Rectal smooth muscle tissue (tissue), 1 donor: Measurements from ENCODE around the gene DUSP11.
"Not testable (repeated sequence)": the region's sequence is repeated elsewhere in the genome, so short reads cannot be mapped to it uniquely, and the experiment has no call there.

Experiments
- H3K27ac ChIP-seq: one replicate; pipeline ENCODE4 v1.7.0; 2013; ENCODE audit warnings: low read depth, low read length, inconsistent platforms
- H3K27me3 ChIP-seq: one replicate; pipeline ENCODE4 v1.7.0; 2013; ENCODE audit warnings: low read length; ENCODE audit not compliant: control insufficient read depth, insufficient read depth
- H3K36me3 ChIP-seq: one replicate; pipeline ENCODE4 v1.7.0; 2013; ENCODE audit warnings: low read length; ENCODE audit not compliant: control insufficient read depth, insufficient read depth
- H3K4me1 ChIP-seq: one replicate; pipeline ENCODE4 v1.7.0; 2013; ENCODE audit warnings: low read length; ENCODE audit not compliant: control insufficient read depth, insufficient read depth
- H3K4me3 ChIP-seq: one replicate; pipeline ENCODE4 v1.7.0; 2013; ENCODE audit warnings: low read length
- H3K9ac ChIP-seq: one replicate; pipeline ENCODE4 v1.7.0; 2013; ENCODE audit warnings: low read length

Gene DUSP11

GRCh38 chr2:73818296-73818695 lies 38.4 kb upstream of the DUSP11 start:
- no peak overlapping the region for H3K9ac ChIP-seq
- no peaks in the 10 kb centered on the region for H3K27me3 ChIP-seq
- H3K27ac ChIP-seq: no peak overlapping the region
- H3K4me1 ChIP-seq: no peaks in the 10 kb centered on the region
- H3K4me3 ChIP-seq: no peak overlapping the region
- H3K36me3 ChIP-seq: no peaks in the 10 kb centered on the region

- Histone ChIP-seq H3K27me3 (no peaks in the 10 kb centered on the region), H3K36me3 (no peaks in the 10 kb centered on the region), H3K4me1 (no peaks in the 10 kb centered on the region), H3K9ac (no peak overlapping the region), H3K4me3 (no peak overlapping the region), H3K27ac (no peak overlapping the region)
Measured at GRCh38 chr2:73812635-73813034, 32.7 kb upstream of the DUSP11 start.

- Histone ChIP-seq H3K27me3 (no peaks in the 10 kb centered on the region), H3K36me3 (no peaks in the 10 kb centered on the region), H3K4me1 (no peaks in the 10 kb centered on the region), H3K4me3 (no peak overlapping the region), H3K9ac (no peak overlapping the region), H3K27ac (no peak overlapping the region)
Measured at GRCh38 chr2:73811878-73812277, 32.0 kb upstream of the DUSP11 start.

- not testable (repeated sequence) for H3K4me1 ChIP-seq, H3K36me3 ChIP-seq, H3K4me3 ChIP-seq, H3K27ac ChIP-seq, H3K9ac ChIP-seq, H3K27me3 ChIP-seq
Measured at GRCh38 chr2:73783883-73784282, 4.0 kb upstream of the DUSP11 start, which contains the start of gene C2orf78. C2orf78 (plus strand) TSS chr2:73784183; CDS start chr2:73784310, 127 bp downstream.

GRCh38 chr2:73783402-73783801 lies 3.5 kb upstream of the DUSP11 start:
- H3K4me3 ChIP-seq, H3K4me1 ChIP-seq, H3K27ac ChIP-seq: not testable (repeated sequence)

GRCh38 chr2:73780237-73780582 lies 307 bp upstream of the DUSP11 start:
- peak overlapping the region; percentile 93 for H3K4me3 ChIP-seq
- no peak overlapping the region for H3K9ac ChIP-seq
- H3K4me1 ChIP-seq: peaks cover 3% of the 10 kb centered on the region
- H3K27ac ChIP-seq: peak overlapping the region; percentile 23
- no peaks in the 10 kb centered on the region for H3K27me3 ChIP-seq
- H3K36me3 ChIP-seq: no peaks in the 10 kb centered on the region

More at GRCh38 chr2:73783402-73783801, 3.5 kb upstream of the DUSP11 start:
- not testable (repeated sequence) for H3K9ac ChIP-seq, H3K27me3 ChIP-seq, H3K36me3 ChIP-seq

- H3K27ac ChIP-seq: peak overlapping the region; percentile 82
- not testable (repeated sequence) for H3K36me3 ChIP-seq, H3K4me1 ChIP-seq, H3K27me3 ChIP-seq
- peak overlapping the region; percentile 93 for H3K4me3 ChIP-seq
- peak overlapping the region; percentile 89 for H3K9ac ChIP-seq
Measured at GRCh38 chr2:73778867-73779466, 936 bp downstream of the DUSP11 start.

GRCh38 chr2:73776869-73777519 lies 2.9 kb downstream of the DUSP11 start:
- no peak overlapping the region for H3K9ac ChIP-seq
- H3K27ac ChIP-seq: no peak overlapping the region
- no peak overlapping the region for H3K4me3 ChIP-seq
- no peaks in the 10 kb centered on the region for H3K27me3 ChIP-seq
- peaks cover 3% of the 10 kb centered on the region for H3K4me1 ChIP-seq
- H3K36me3 ChIP-seq: peaks cover 5% of the 10 kb centered on the region

- H3K27ac ChIP-seq: no peak overlapping the region
- no peaks in the 10 kb centered on the region for H3K27me3 ChIP-seq
- H3K9ac ChIP-seq: no peak overlapping the region
- H3K4me3 ChIP-seq: no peak overlapping the region
- peaks cover 3% of the 10 kb centered on the region for H3K4me1 ChIP-seq
- H3K36me3 ChIP-seq: peaks cover 5% of the 10 kb centered on the region
Measured at GRCh38 chr2:73776381-73776780, 3.5 kb downstream of the DUSP11 start.

- Histone ChIP-seq H3K9ac (no peak overlapping the region), H3K4me1 (no peaks in the 10 kb centered on the region), H3K27ac (no peak overlapping the region), H3K27me3 (no peaks in the 10 kb centered on the region), H3K4me3 (no peak overlapping the region), H3K36me3 (peaks cover 9% of the 10 kb centered on the region)
Measured at GRCh38 chr2:73772819-73773218, 7.1 kb downstream of the DUSP11 start.

- Histone ChIP-seq H3K4me1 (no peaks in the 10 kb centered on the region), H3K27me3 (no peaks in the 10 kb centered on the region), H3K27ac (no peak overlapping the region), H3K4me3 (no peak overlapping the region), H3K36me3 (peaks cover 13% of the 10 kb centered on the region), H3K9ac (no peak overlapping the region)
Measured at GRCh38 chr2:73770725-73771124, 9.2 kb downstream of the DUSP11 start.

- Histone ChIP-seq H3K27ac (no peak overlapping the region), H3K4me1 (no peaks in the 10 kb centered on the region), H3K36me3 (peaks cover 15% of the 10 kb centered on the region), H3K27me3 (no peaks in the 10 kb centered on the region), H3K4me3 (no peak overlapping the region), H3K9ac (no peak overlapping the region)
Measured at GRCh38 chr2:73766994-73767393, 12.9 kb downstream of the DUSP11 start.

- Histone ChIP-seq H3K36me3 (peaks cover 16% of the 10 kb centered on the region), H3K4me1 (no peaks in the 10 kb centered on the region), H3K9ac (no peak overlapping the region), H3K27me3 (no peaks in the 10 kb centered on the region), H3K27ac (no peak overlapping the region), H3K4me3 (no peak overlapping the region)
Measured at GRCh38 chr2:73766349-73766748, 13.6 kb downstream of the DUSP11 start.
